Measurements from ENCODE around the gene BHLHE40. TPM values are rescaled to one million over a fixed set of nuclear protein-coding genes. Genes with fewer than 3 reads are reported as not detected.

The BHLHE40 gene
- total and polyA plus RNA-seq, 2 of the 4 experiments (the other 2 are of a cell fraction) = 22.8 to 31.8 TPM

DNA sequence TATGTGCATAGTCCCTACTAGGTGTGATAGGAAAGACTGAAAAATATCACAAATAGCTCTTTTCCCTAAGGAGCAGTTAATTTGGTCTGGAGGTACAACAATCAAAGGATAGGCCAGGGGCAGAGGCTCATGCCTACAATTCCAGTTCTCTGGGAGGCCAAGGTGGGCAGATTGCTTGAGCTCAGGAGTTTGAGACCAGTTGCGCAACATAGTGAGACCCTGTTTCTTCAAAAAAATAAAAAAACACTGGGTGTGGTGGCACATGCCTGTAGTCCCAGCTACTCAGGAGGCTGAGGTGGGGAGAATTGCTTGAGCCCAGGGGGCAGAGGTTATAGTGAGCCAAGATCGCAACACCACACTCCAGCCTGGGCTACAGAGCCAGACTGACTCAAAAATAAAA, 30.2 kb upstream of the BHLHE40 start:
- dilution Hi-C loops (cut with HindIII; ENCODE audit: low sequenced_read_pairs, unreplicated experiment) = no loop called here
- Histone ChIP-seq H3K23ac (ENCODE audit: low read depth, low read length) (no peak overlapping the region), H3K56ac (ENCODE audit: extremely low read depth, insufficient read depth, low read length) (no peak overlapping the region), H2BK5ac (ENCODE audit: low read depth, low read length, poor library complexity, severe bottlenecking) (no peak overlapping the region), H3K27ac (ENCODE audit: insufficient read depth, low read length) (no peak overlapping the region), H2AFZ (replicated peaks; ENCODE audit: low read length, poor library complexity) (no peak overlapping the region), H3K9ac (ENCODE audit: low read depth, low read length) (no peak overlapping the region), H3K36me3 (ENCODE audit: control insufficient read depth, insufficient read depth, low read length) (no peaks in the 10 kb centered on the region), H4K91ac (ENCODE audit: insufficient read depth, low read depth, low read length) (no peak overlapping the region), H3K4ac (ENCODE audit: low read depth, low read length) (no peak overlapping the region), H3K9me1 (ENCODE audit: insufficient read depth, low read length) (no peaks in the 10 kb centered on the region; the same call in 1 of the 2 replicates), H3K4me2 (ENCODE audit: low read depth, low read length) (no peak overlapping the region), H3K27me3 (ENCODE audit: control insufficient read depth, insufficient read depth, low read length) (peaks cover 2% of the 10 kb centered on the region; the same call in 1 of the 2 replicates), H2BK15ac (ENCODE audit: low read depth, low read length) (no peak overlapping the region), H3K9me3 (ENCODE audit: control insufficient read depth, insufficient read depth, low read length) (no peaks in the 10 kb centered on the region), H3K4me1 (ENCODE audit: control insufficient read depth, insufficient read depth, low read length) (no peaks in the 10 kb centered on the region), H3K18ac (ENCODE audit: low read depth, low read length) (no peak overlapping the region), H2BK120ac (ENCODE audit: low read depth, low read length) (no peak overlapping the region), H3K14ac (replicated peaks; ENCODE audit: low read depth, low read length) (no peak overlapping the region), H4K20me1 (ENCODE audit: insufficient read depth, low read length) (no peaks in the 10 kb centered on the region), H2AK5ac (ENCODE audit: low read depth, low read length) (no peak overlapping the region), H3K4me3 (ENCODE audit: insufficient read depth, low read depth, low read length) (no peak overlapping the region), H4K8ac (ENCODE audit: low read depth in 2 of 2, low read length in 2 of 2) (no peak overlapping the region), H2BK20ac (ENCODE audit: low read depth, low read length) (no peak overlapping the region), H2AK9ac (replicated peaks; ENCODE audit: low read depth, low read length, poor library complexity) (no peak overlapping the region), H3K79me1 (ENCODE audit: low read depth in 1 of 2, low read length in 2 of 2) (no peaks in the 10 kb centered on the region), H4K5ac (ENCODE audit: low read depth, low read length) (no peak overlapping the region)
- ChIA-PET CTCF (no interaction called here), POLR2A (ENCODE audit: unreplicated experiment) (no interaction called here)
- intact Hi-C loops (cut with micrococcal nuclease) = no loop called here
- 80% methylated on average over 1 of the region's 2 CpGs; no CpG with 5 or more reads in 1 of the 2 experiments for WGBS, 2 experiments (ENCODE audit: extremely low coverage in 2 of 2, insufficient read length in 1 of 2)
- in situ Hi-C loops (cut with MboI; ENCODE audit: low sequenced_read_pairs) = no loop called here
- TF ChIP-seq POLR2A (IDR thresholded peaks at IDR 0.05; ENCODE audit: low read depth, low read length) (no peak), RAD21 (IDR thresholded peaks at IDR 0.05; ENCODE audit: low read length) (no peak), USF2 (IDR thresholded peaks at IDR 0.05; ENCODE audit: low read depth, low read length) (no peak), RCOR1 (IDR thresholded peaks at IDR 0.05; ENCODE audit: insufficient replicate concordance, low read length) (no peak), CEBPB (IDR thresholded peaks at IDR 0.05; ENCODE audit: low read depth, low read length) (peak; percentile 78)
- BruUV-seq (replicated peaks) = no TSS peak
- ATAC-seq (ENCODE audit: low read depth) (no peak), DNase-seq (no peak)

Data from IMR-90 (cell line).